D721Med (cell line): ENCODE results near the gene CERS4.
"Not testable (repeated sequence)": the region's sequence is repeated elsewhere in the genome, so short reads cannot be mapped to it uniquely, and the experiment has no call there.

Experiments
- DNase-seq: peaks from one replicate; pipeline ENCODE4 v3.0.0; 2011; ENCODE audit warnings: low spot score; ENCODE audit not compliant: insufficient read length
- FAIRE-seq: peaks from 2 replicates; lab custom pipeline; 2011; peaks lifted over from hg19 to GRCh38; lab: Jason Lieb, UNC
- CTCF ChIP-seq: IDR thresholded peaks from 2 replicates; pipeline ENCODE4 v1.5.1; 2012; ENCODE audit warnings: mild to moderate bottlenecking, control low read depth; ENCODE audit not compliant: insufficient read depth; ENCODE audit errors: missing control alignments

CERS4 gene

DNA sequence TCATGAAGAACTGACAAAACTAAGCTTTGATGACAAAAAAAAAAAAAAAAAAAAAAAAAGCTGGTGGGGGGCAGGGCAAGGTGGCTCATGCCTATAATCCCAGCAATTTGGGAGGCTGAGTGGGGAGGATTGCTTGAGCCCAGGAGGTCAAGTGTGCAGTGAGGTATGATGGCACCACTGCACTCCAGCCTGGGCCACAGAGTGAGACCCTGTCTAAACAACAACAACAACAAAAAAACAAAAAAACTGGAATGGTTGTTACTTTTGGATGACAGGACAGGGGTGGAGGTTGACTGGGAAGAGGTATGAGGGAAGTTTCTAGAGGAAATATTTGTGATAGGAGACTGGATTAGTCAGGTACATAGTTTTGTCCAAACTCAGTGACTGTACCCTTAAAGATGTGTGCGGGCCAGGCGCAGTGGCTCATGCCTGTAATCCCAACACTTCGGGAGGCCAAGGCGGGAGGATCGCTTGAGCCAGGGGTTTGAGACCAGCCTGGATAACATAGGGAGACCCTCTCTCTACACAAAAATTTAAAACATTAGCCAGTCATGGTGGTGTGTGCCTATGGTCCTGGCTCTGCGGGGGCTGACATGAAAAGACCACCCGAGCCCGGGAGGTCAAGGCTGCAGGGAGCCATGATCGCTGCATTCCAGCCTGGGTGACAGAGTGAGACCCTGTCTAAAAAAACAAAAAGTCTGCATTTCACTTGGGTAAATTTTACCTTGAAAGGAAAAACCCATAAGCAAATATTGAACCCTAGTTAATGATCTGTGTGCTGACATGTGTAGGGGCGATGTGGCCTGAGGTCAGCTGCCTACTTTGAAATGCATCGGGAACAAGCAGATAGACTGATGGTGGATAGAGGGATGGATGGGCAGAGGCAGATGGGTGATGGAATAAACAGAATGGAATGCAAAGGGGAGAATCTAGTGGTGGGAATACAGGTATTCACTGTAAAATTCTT is 37.0 kb downstream of the CERS4 start:
- DNase-seq (no peak), FAIRE-seq (no peak)
- TF ChIP-seq CTCF: no peak

- not testable (repeated sequence) for DNase-seq, FAIRE-seq
Measured at GRCh38 chr19:8247129-8247890, 38.1 kb downstream of the CERS4 start.

- DNase-seq: no peak
- TF ChIP-seq CTCF: no peak
- FAIRE-seq: no peak
Measured at GRCh38 chr19:8248348-8249328, 39.5 kb downstream of the CERS4 start.

DNA sequence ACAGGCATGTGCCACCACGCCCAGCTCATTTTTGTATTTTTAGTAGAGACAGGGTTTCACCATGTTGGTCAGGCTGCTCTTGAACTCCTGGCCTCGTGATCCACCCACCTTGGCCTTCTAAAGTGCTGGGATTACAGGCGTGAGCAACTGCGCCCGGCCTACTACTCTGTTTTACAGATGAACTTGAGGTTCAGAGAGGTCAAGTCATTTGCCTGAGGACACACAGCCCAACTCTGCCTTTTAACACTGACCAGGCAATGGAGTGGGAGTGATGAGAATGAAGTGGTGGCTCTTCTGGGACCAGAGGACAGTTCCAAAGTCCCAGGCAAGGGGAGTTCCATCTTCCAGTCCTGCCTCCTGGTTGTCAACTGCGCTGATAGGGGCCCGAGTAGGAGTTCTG is 41.4 kb downstream of the CERS4 start:
- TF ChIP-seq CTCF: no peak
- no peak for FAIRE-seq
- no peak for DNase-seq

- TF ChIP-seq CTCF: no peak
- DNase-seq: peak; percentile 4
- no peak for FAIRE-seq
Measured at GRCh38 chr19:8251025-8251472, 41.9 kb downstream of the CERS4 start.

DNA sequence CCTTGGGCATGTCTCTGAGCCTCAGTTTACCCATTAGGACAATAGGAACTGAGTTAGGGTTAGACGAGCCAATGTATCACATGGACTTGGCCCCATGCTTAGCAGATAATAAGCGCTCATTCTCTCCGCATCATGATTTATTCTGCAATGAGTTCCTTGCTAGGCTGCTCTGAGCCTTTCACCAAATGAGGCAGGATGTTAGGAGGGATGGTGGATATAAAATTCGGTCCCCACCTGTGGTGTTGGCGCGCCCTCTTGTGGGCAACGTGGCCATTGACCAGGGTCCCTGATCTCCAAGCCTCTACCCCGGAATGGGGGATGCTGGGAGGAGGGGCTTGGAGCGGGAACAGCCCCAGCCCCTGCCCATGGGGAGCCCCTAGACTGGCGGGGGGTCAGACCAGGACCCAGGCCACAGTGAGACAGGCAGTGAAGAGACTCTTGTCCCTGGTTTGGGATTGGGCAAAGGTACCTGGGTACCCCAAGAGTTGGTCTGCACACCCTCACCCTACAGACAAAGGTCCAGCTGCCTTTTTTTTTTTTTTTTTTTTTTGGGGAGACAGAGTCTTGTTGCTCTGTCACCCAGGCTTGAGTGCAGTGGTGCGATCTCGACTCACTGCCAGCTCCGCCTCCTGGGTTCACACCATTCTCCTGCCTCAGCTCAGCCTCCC is 43.9 kb downstream of the CERS4 start:
- DNase-seq (peak; percentile 91), FAIRE-seq (peak; percentile 79)
- peak; percentile 97 for TF ChIP-seq CTCF
